Measurements from ENCODE around the gene CD1C. TPM values are rescaled to one million over a fixed set of nuclear protein-coding genes. Genes with fewer than 3 reads are reported as not detected.

The CD1C gene
- not detected for polyA plus RNA-seq (2012; ENCODE audit: insufficient read depth, insufficient read length, low read depth)

- H3K27me3 ChIP-seq: no peaks in the 10 kb centered on the region
- no peak within 1 kb of the TSS for H3K4me3 ChIP-seq (ENCODE audit: low read depth, low read length)
- H3K4me1 ChIP-seq: no peaks in the 10 kb centered on the region
- TF ChIP-seq CTCF (IDR thresholded peaks at IDR 0.05; ENCODE audit: low read depth, low read length): no peak
- no peaks in the 10 kb centered on the region for H3K9me3 ChIP-seq
- no peak for DNase-seq
- no peaks in the 10 kb centered on the region for H3K36me3 ChIP-seq
These were observed at the start of gene CD1C for GRCh38 chr1:158289811-158290210. TSS of gene CD1C (plus strand) at chr1:158289923. CDS start at chr1:158290065, 142 bp downstream.

DNA sequence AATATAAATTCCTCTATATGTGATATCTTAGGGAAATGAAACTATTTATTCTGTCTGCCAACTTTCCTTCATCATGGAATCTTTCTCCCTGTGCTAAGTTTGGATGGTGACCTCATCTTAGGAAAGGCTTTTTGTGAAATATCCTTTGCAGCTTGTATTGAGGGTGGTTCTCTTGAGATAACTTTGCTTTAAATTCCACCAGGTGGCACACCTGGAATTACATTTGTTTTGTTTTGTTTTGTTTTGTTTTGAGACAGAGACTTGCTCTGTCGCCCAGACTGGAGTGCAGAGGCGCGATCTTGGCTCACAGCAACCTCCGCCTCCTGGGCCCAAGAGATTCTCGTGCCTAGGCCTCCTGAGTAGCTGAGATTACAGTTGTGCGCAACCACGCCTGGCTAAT is 43.1 kb upstream of the CD1C start:
- no peak overlapping the region for H3K4me3 ChIP-seq (ENCODE audit: low read depth, low read length)
- no peak for TF ChIP-seq CTCF (IDR thresholded peaks at IDR 0.05; ENCODE audit: low read depth, low read length)
- H3K27me3 ChIP-seq: no peaks in the 10 kb centered on the region
- no peaks in the 10 kb centered on the region for H3K4me1 ChIP-seq
- DNase-seq: no peak
- no peaks in the 10 kb centered on the region for H3K36me3 ChIP-seq
- no peaks in the 10 kb centered on the region for H3K9me3 ChIP-seq

- Histone ChIP-seq H3K27me3 (no peaks in the 10 kb centered on the region), H3K4me1 (no peaks in the 10 kb centered on the region), H3K4me3 (ENCODE audit: low read depth, low read length) (no peak overlapping the region), H3K9me3 (no peaks in the 10 kb centered on the region), H3K36me3 (no peaks in the 10 kb centered on the region)
- no peak for DNase-seq
- no peak for TF ChIP-seq CTCF (IDR thresholded peaks at IDR 0.05; ENCODE audit: low read depth, low read length)
These were observed 41.6 kb upstream of the CD1C start for GRCh38 chr1:158248118-158248517.

DNA sequence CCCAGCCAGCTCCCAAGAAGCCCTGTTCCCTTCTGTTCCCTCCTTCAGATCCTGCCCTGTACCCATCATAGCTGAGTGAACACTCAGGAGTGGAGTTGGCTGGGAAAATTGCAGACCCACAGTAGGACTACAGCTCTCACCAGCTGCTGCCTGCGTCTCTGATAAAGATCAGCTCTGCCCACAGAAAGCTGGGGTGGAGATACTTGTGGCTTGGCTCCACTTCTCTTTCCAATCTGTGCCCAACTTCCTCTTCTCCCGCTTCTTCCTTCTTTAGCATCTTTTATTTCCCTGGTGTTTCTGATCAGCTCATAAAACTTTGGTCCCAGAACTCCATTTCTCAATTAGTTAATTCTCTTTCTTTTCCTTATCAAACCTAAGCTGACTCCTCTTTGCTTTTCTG is 41.0 kb upstream of the CD1C start:
- TF ChIP-seq CTCF (IDR thresholded peaks at IDR 0.05; ENCODE audit: low read depth, low read length): no peak
- no peaks in the 10 kb centered on the region for H3K27me3 ChIP-seq
- no peaks in the 10 kb centered on the region for H3K36me3 ChIP-seq
- DNase-seq: no peak
- H3K9me3 ChIP-seq: no peaks in the 10 kb centered on the region
- H3K4me3 ChIP-seq (ENCODE audit: low read depth, low read length): no peak overlapping the region
- no peaks in the 10 kb centered on the region for H3K4me1 ChIP-seq

DNA sequence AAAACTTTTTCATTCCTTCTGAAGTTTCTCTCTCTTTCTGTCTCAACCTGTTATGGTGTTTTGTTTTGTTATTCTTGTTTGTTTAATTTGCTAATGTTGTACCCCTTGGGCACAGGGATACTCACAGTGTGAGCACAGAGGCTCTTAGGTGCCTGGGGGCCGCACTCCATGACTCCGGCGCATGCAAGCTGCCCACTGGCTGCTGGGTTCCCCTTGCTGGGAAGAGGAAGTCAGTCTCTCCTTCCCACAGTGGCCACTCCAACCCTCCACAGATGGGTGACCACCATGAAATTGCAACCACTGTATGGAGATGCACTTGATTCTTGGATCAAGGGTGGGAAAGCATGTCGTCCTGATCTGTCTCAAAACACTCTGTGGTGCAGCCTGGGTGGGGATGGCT is 40.1 kb upstream of the CD1C start:
- Histone ChIP-seq H3K27me3 (no peaks in the 10 kb centered on the region), H3K4me1 (no peaks in the 10 kb centered on the region), H3K4me3 (ENCODE audit: low read depth, low read length) (no peak overlapping the region), H3K9me3 (no peaks in the 10 kb centered on the region), H3K36me3 (no peaks in the 10 kb centered on the region)
- TF ChIP-seq CTCF (IDR thresholded peaks at IDR 0.05; ENCODE audit: low read depth, low read length): no peak
- no peak for DNase-seq

DNA sequence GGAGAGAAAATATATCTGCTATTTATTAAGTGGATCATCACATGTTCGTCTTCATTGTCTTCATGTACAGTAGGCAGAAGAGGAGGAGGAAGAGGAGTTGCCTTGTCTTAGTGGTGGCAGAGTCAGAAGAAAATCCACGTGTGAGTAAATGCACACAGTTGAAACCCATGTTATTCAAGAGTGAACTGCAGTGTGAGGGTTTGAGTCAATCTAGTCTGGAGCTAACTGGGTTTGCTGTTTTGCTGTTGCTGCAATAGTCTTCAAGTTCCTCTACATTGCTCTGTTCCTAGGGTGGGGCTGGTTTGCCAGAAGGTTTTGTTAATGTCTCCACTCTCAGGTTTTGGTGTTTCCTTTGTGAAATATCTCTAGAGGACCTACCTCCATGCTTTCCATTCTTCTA is 38.6 kb upstream of the CD1C start:
- Histone ChIP-seq H3K27me3 (no peaks in the 10 kb centered on the region), H3K9me3 (no peaks in the 10 kb centered on the region), H3K36me3 (no peaks in the 10 kb centered on the region), H3K4me3 (ENCODE audit: low read depth, low read length) (no peak overlapping the region), H3K4me1 (no peaks in the 10 kb centered on the region)
- TF ChIP-seq CTCF (IDR thresholded peaks at IDR 0.05; ENCODE audit: low read depth, low read length): no peak
- DNase-seq: no peak

All from BE2C (cell line).